ENCODE measurements around the gene CAPS.

Gene CAPS

DNA sequence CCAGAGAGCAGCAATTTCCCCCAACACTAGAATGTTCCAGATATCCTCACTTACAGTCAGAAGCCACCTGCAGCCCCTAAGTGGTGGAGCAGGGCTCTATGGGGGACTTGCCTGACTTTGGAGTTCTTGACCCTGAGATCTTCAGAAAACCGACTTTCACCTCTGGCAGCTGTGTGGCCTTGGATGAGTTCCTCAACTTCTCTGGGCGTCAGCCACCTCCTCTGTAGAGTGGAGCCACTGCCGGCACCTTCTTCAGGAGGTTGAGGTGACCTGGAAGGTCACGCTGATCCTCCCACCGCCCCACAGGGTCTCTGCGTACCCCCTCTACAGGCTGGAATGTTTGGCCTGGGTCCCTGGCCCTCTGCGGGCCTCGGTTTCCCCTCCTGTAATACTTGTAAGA lies 36.6 kb upstream of the CAPS start:
- TF ChIP-seq ESRRG (CRISPR knock-in tag; IDR thresholded peaks at IDR 0.05) (no peak), ISL1 (CRISPR knock-in tag; IDR thresholded peaks at IDR 0.05) (no peak), ZNF70 (CRISPR knock-in tag; IDR thresholded peaks at IDR 0.05) (no peak), ZNF565 (CRISPR knock-in tag; conservative IDR thresholded peaks at IDR 0.05; ENCODE audit: low read depth) (no peak), ZNF8 (CRISPR knock-in tag; IDR thresholded peaks at IDR 0.05) (no peak), PPARA (CRISPR knock-in tag; IDR thresholded peaks at IDR 0.05; ENCODE audit: borderline replicate concordance) (no peak)
- TF ChIP-seq, protein P1, sequence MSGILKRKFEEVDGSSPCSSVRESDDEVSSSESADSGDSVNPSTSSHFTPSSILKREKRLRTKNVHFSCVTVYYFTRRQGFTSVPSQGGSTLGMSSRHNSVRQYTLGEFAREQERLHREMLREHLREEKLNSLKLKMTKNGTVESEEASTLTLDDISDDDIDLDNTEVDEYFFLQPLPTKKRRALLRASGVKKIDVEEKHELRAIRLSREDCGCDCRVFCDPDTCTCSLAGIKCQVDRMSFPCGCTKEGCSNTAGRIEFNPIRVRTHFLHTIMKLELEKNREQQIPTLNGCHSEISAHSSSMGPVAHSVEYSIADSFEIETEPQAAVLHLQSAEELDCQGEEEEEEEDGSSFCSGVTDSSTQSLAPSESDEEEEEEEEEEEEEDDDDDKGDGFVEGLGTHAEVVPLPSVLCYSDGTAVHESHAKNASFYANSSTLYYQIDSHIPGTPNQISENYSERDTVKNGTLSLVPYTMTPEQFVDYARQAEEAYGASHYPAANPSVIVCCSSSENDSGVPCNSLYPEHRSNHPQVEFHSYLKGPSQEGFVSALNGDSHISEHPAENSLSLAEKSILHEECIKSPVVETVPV (CRISPR knock-in tag; IDR thresholded peaks at IDR 0.05), result no peak
- no peak for ATAC-seq

GRCh38 chr19:5877882-5878281 lies 36.2 kb upstream of the CAPS start:
- no peak for ATAC-seq
- TF ChIP-seq TCF4 (CRISPR knock-in tag; IDR thresholded peaks at IDR 0.05; ENCODE audit: borderline replicate concordance) (no peak), ZNF70 (CRISPR knock-in tag; IDR thresholded peaks at IDR 0.05) (no peak), ZFP3 (CRISPR knock-in tag; IDR thresholded peaks at IDR 0.05) (no peak), CREB5 (CRISPR knock-in tag; IDR thresholded peaks at IDR 0.05; ENCODE audit: low read depth) (no peak), RARB (CRISPR knock-in tag; IDR thresholded peaks at IDR 0.05) (no peak), BACH2 (CRISPR knock-in tag; IDR thresholded peaks at IDR 0.05; ENCODE audit: borderline replicate concordance) (no peak), PPARA (CRISPR knock-in tag; IDR thresholded peaks at IDR 0.05; ENCODE audit: borderline replicate concordance) (no peak), ZC3H10 (CRISPR knock-in tag; IDR thresholded peaks at IDR 0.05) (no peak), SNAI2 (CRISPR knock-in tag; IDR thresholded peaks at IDR 0.05) (no peak), TOX (CRISPR knock-in tag; IDR thresholded peaks at IDR 0.05; ENCODE audit: borderline replicate concordance) (no peak), ZNF8 (CRISPR knock-in tag; IDR thresholded peaks at IDR 0.05) (no peak), OSR1 (CRISPR knock-in tag; IDR thresholded peaks at IDR 0.05) (no peak), ZNF565 (CRISPR knock-in tag; conservative IDR thresholded peaks at IDR 0.05; ENCODE audit: low read depth) (no peak), PATZ1 (CRISPR knock-in tag; IDR thresholded peaks at IDR 0.05; ENCODE audit: borderline replicate concordance) (no peak), POU6F1 (CRISPR knock-in tag; IDR thresholded peaks at IDR 0.05; ENCODE audit: borderline replicate concordance, low read depth) (no peak)
- TF ChIP-seq, protein P1 (CRISPR knock-in tag; IDR thresholded peaks at IDR 0.05), result no peak
- TF ChIP-seq, protein P2, sequence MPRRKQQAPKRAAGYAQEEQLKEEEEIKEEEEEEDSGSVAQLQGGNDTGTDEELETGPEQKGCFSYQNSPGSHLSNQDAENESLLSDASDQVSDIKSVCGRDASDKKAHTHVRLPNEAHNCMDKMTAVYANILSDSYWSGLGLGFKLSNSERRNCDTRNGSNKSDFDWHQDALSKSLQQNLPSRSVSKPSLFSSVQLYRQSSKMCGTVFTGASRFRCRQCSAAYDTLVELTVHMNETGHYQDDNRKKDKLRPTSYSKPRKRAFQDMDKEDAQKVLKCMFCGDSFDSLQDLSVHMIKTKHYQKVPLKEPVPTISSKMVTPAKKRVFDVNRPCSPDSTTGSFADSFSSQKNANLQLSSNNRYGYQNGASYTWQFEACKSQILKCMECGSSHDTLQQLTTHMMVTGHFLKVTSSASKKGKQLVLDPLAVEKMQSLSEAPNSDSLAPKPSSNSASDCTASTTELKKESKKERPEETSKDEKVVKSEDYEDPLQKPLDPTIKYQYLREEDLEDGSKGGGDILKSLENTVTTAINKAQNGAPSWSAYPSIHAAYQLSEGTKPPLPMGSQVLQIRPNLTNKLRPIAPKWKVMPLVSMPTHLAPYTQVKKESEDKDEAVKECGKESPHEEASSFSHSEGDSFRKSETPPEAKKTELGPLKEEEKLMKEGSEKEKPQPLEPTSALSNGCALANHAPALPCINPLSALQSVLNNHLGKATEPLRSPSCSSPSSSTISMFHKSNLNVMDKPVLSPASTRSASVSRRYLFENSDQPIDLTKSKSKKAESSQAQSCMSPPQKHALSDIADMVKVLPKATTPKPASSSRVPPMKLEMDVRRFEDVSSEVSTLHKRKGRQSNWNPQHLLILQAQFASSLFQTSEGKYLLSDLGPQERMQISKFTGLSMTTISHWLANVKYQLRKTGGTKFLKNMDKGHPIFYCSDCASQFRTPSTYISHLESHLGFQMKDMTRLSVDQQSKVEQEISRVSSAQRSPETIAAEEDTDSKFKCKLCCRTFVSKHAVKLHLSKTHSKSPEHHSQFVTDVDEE (CRISPR knock-in tag; IDR thresholded peaks at IDR 0.05), result no peak

- TF ChIP-seq CSDC2 (CRISPR knock-in tag; IDR thresholded peaks at IDR 0.05) (no peak), ZFP30 (CRISPR knock-in tag; IDR thresholded peaks at IDR 0.05) (no peak)
- TF ChIP-seq, protein P1 (CRISPR knock-in tag; IDR thresholded peaks at IDR 0.05), result no peak
- no peak for ATAC-seq
Observed at GRCh38 chr19:5880196-5880595, 33.9 kb upstream of the CAPS start.
